ENCODE results near the gene PBX4.

DNA sequence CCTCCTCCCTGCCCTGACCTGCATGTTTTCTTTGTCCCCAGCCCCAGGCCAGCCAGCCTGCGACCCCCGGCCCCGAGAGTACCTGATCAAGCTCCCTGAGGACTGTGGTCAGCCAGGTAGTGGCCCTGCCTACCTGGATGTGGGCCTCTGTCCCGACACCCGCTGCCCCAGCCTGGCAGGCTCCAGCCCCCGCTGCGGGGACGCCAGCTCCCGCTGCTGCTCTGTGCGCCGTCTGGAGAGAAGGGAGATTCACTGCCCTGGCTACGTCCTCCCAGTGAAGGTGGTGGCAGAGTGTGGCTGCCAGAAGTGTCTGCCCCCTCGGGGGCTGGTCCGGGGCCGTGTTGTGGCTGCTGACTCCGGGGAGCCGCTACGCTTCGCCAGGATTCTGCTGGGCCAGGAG lies 74.8 kb downstream of the PBX4 start:
- TF ChIP-seq, protein P1, sequence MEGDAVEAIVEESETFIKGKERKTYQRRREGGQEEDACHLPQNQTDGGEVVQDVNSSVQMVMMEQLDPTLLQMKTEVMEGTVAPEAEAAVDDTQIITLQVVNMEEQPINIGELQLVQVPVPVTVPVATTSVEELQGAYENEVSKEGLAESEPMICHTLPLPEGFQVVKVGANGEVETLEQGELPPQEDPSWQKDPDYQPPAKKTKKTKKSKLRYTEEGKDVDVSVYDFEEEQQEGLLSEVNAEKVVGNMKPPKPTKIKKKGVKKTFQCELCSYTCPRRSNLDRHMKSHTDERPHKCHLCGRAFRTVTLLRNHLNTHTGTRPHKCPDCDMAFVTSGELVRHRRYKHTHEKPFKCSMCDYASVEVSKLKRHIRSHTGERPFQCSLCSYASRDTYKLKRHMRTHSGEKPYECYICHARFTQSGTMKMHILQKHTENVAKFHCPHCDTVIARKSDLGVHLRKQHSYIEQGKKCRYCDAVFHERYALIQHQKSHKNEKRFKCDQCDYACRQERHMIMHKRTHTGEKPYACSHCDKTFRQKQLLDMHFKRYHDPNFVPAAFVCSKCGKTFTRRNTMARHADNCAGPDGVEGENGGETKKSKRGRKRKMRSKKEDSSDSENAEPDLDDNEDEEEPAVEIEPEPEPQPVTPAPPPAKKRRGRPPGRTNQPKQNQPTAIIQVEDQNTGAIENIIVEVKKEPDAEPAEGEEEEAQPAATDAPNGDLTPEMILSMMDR (IDR thresholded peaks at IDR 0.05) = no peak
- TF ChIP-seq POLR2A (IDR thresholded peaks at IDR 0.05) (no peak), EP300 (IDR thresholded peaks at IDR 0.05) (no peak)

All from tibial nerve (tissue), 4 donors.